CD14-positive monocyte (primary cell): Measurements from ENCODE around the gene WNT5A. TPM values are rescaled to one million over a fixed set of nuclear protein-coding genes. Genes with fewer than 3 reads are reported as not detected.

Experiments used
- DNase-seq, 3 donors: peaks; one replicate each; pipeline ENCODE4 v3.0.0-alpha.2; 2011 to 2022
- H2AFZ ChIP-seq: 2 replicates; pipeline ENCODE4 v1.6.0; 2012; ENCODE audit warnings: mild to moderate bottlenecking, low read depth, low read length, inconsistent platforms; ENCODE audit not compliant: insufficient read depth, poor library complexity, severe bottlenecking
- H3K27ac ChIP-seq, 2 donors: 1 replicate in 1 of 2; 2 replicates in 1 of 2; pipeline ENCODE4 v1.5.1; 2012 to 2013; ENCODE audit warnings: low read length in 2 of 2, control low read depth in 1 of 2, inconsistent platforms in 1 of 2, low read depth in 1 of 2, mild to moderate bottlenecking in 1 of 2
- H3K27me3 ChIP-seq, 2 donors: one replicate each; pipeline versions ENCODE4 v1.6.0 to v1.6.1; 2011 to 2013; ENCODE audit warnings: low read length in 2 of 2; ENCODE audit not compliant: control insufficient read depth in 2 of 2, insufficient read depth in 2 of 2
- H3K36me3 ChIP-seq, 2 donors: replicated peaks in 1 of 2; 1 replicate in 1 of 2; 2 replicates in 1 of 2; pipeline versions ENCODE4 v1.5.1 to v1.6.1; 2012 to 2013; ENCODE audit warnings: low read length in 2 of 2, control low read depth in 1 of 2, inconsistent platforms in 1 of 2, mild to moderate bottlenecking in 1 of 2; ENCODE audit not compliant: insufficient read depth in 2 of 2, control insufficient read depth in 1 of 2
- H3K4me1 ChIP-seq, 2 donors: 1 replicate in 1 of 2; 2 replicates in 1 of 2; pipeline versions ENCODE4 v1.5.1 to v1.6.1; 2012 to 2013; ENCODE audit warnings: low read length in 2 of 2, control low read depth in 1 of 2, inconsistent platforms in 1 of 2, mild to moderate bottlenecking in 1 of 2, moderate library complexity in 1 of 2; ENCODE audit not compliant: insufficient read depth in 2 of 2, control insufficient read depth in 1 of 2
- H3K4me2 ChIP-seq: replicated peaks from 2 replicates; pipeline ENCODE3; 2012; ENCODE audit warnings: low read length, moderate library complexity, mild to moderate bottlenecking; ENCODE audit not compliant: poor library complexity, severe bottlenecking; ENCODE audit errors: extremely low read depth
- H3K4me3 ChIP-seq, 3 experiments: fragments of 200-600 bp in 1 of 3; sonication (generic) in 1 of 3; replicated peaks in 1 of 3; 1 replicate in 2 of 3; 2 replicates in 1 of 3; pipeline ENCODE4 v1.5.1; 2011 to 2013; ENCODE audit warnings: low read length in 3 of 3, mild to moderate bottlenecking in 3 of 3, control low read depth in 2 of 3, low read depth in 2 of 3, inconsistent platforms in 1 of 3, moderate library complexity in 1 of 3
- H3K79me2 ChIP-seq: 2 replicates; pipeline ENCODE4 v1.6.0; 2012; ENCODE audit warnings: mild to moderate bottlenecking, control low read depth, inconsistent platforms, low read length, moderate library complexity; ENCODE audit not compliant: insufficient read depth
- H3K9ac ChIP-seq: 2 replicates; pipeline ENCODE4 v1.6.0; 2017; ENCODE audit warnings: low read length, mild to moderate bottlenecking; ENCODE audit not compliant: insufficient read depth, poor library complexity, severe bottlenecking
- H3K9me3 ChIP-seq, 2 donors: replicated peaks in 1 of 2; 1 replicate in 1 of 2; 2 replicates in 1 of 2; pipeline versions ENCODE4 v1.5.1 to v1.6.1; 2012 to 2013; ENCODE audit warnings: low read length in 2 of 2, control low read depth in 1 of 2; ENCODE audit not compliant: control insufficient read depth in 1 of 2, insufficient read depth in 1 of 2
- H4K20me1 ChIP-seq: 2 replicates; pipeline ENCODE4 v1.6.0; 2012; ENCODE audit warnings: mild to moderate bottlenecking, low read length, control low read depth, moderate library complexity; ENCODE audit not compliant: insufficient read depth
- H3K27ac Mint-ChIP-seq, 7 donors: one replicate each; pipeline ENCODE4 v1.8.0; 2020; ENCODE audit warnings: mild to moderate bottlenecking in 7 of 7, mixed read lengths in 7 of 7, moderate library complexity in 6 of 7, inconsistent platforms in 2 of 7
- H3K27me3 Mint-ChIP-seq, 3 donors: one replicate each; pipeline ENCODE4 v1.8.0; 2021 to 2022; ENCODE audit warnings: low read depth in 3 of 3, mild to moderate bottlenecking in 3 of 3, mixed read lengths in 3 of 3, moderate library complexity in 3 of 3, inconsistent platforms in 1 of 3
- H3K36me3 Mint-ChIP-seq, 2 donors: one replicate each; pipeline ENCODE4 v1.8.0; 2020; ENCODE audit warnings: mixed read lengths in 2 of 2, inconsistent platforms in 1 of 2, mild to moderate bottlenecking in 1 of 2
- H3K4me1 Mint-ChIP-seq: one replicate; pipeline ENCODE4 v1.8.0; 2020; ENCODE audit warnings: mild to moderate bottlenecking, mixed read lengths
- H3K4me3 Mint-ChIP-seq, 2 donors: one replicate each; pipeline ENCODE4 v1.8.0; 2020; ENCODE audit warnings: mild to moderate bottlenecking in 2 of 2, mixed read lengths in 2 of 2, moderate library complexity in 1 of 2
- H3K9me3 Mint-ChIP-seq, 7 donors: one replicate each; pipeline ENCODE4 v1.8.0; 2020 to 2022; ENCODE audit warnings: mixed read lengths in 7 of 7, mild to moderate bottlenecking in 6 of 7, moderate library complexity in 6 of 7, inconsistent platforms in 2 of 7
- CTCF ChIP-seq: fragments of 200-600 bp; IDR thresholded peaks from one replicate; pipeline ENCODE4 v1.8.0; 2022; ENCODE audit warnings: antibody characterized with exemption, mild to moderate bottlenecking
- WGBS: methylation state at CpG from one replicate; pipeline ENCODE4 v1.1.5; 2013; ENCODE audit warnings: missing lambda C conversion rate; ENCODE audit not compliant: insufficient coverage; 5-methylcytosine and 5-hydroxymethylcytosine counted together
- intact Hi-C, 2 donors: fragments of 100-400 bp; cut with micrococcal nuclease; formaldehyde crosslinking; loops; one replicate each; pipeline versions ENCODE4 v1.15.0 to v1.15.1; 2023
- polyA plus RNA-seq, 3 donors: library from polyadenylated mRNA; depleted of rRNA in 1 of 3; unstranded in 2 of 3; stranded (reverse) in 1 of 3; fragments of 300-500 nt in 2 of 3; fragments of >200 nt in 1 of 3; fragmentation: Illumina TruSeq in 2 of 3; gene quantifications; 1 replicate in 2 of 3; 2 replicates in 1 of 3; pipeline ENCODE4 v1.2.3, GENCODE V29; 2012 to 2021

The WNT5A gene
- polyA plus RNA-seq, 3 donors = 0.01 to 0.03 TPM; not detected in 1

DNA sequence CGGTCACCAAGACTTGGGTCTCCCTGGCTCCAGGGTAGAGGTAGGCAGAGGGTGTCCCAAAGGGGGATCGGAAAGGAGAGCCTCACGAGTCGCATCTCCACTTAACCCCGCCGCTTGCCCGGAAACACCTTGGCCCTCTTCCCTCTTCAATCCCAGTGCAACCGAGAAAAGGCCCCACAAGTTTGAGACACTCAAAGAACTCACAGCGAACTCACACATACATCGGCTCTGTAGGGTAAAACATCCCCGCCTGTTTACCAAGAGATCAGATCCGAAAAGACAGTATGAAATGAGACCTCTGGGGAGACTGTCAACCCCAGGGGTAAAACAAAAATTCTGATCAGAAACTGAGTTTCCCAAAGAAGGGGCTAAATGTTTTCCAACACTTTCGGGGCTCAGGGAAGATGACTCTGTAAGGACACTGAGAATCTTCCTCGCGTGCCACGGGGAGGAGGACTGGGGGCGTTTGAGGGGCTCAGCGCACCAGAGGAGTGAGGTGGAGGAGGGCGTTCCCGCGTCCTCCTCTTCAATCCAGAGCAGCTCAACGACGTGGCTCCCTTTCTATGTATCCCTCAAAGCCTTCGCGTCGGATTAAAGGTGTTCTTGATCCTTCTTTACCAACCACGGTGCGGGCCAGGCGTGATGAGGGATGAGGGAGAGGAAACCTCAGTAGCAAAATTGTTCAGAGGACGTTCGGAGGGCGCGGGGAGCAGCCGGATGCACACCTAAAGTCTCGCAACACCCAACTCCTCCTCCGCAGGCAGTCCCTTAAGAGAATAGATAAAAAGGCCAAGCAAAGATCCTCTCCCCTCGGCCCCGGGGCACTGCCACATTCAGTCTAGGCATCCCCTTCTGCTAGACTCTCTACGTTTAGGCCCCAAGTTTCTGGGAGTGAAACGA is 3.7 kb downstream of the WNT5A start:
- Histone ChIP-seq H3K9ac (no peak overlapping the region), H2AFZ (no peak overlapping the region), H4K20me1 (no peaks in the 10 kb centered on the region), H3K4me1 (peaks cover 8 to 10% of the 10 kb centered on the region in 2 donors), H3K4me2 (no peak overlapping the region), H3K79me2 (no peaks in the 10 kb centered on the region), H3K4me3 (no peak overlapping the region), H3K27me3 (peaks cover 83 to 95% of the 10 kb centered on the region in 2 donors), H3K36me3 (no peaks in the 10 kb centered on the region), H3K9me3 (peaks cover 0 to 41% of the 10 kb centered on the region in 2 donors), H3K27ac (no peak overlapping the region)
- peaks cover 86 to 93% (median 87%) of the 10 kb centered on the region in 3 donors for H3K27me3 Mint-ChIP-seq
- TF ChIP-seq CTCF = no peak
- H3K4me1 Mint-ChIP-seq = peaks cover 21% of the 10 kb centered on the region
- 11% methylated on average over 13 of the region's 40 CpGs for WGBS
- H3K27ac Mint-ChIP-seq = no peak overlapping the region
- peak overlapping the region in 1 of 2 donors; percentile 79 for H3K4me3 Mint-ChIP-seq
- intact Hi-C loops = loop anchor here in 1 of 2 donors (10.0 kb wide), 1 partner anchor 261 kb away; no protein-coding TSS in a partner anchor
- peaks cover 2 to 7% of the 10 kb centered on the region in 2 donors for H3K36me3 Mint-ChIP-seq
- H3K9me3 Mint-ChIP-seq = peaks cover 0 to 21% (median 10%) of the 10 kb centered on the region in 7 donors
- DNase-seq = no peak

- peaks cover 0 to 18% (median 7%) of the 10 kb centered on the region in 7 donors for H3K9me3 Mint-ChIP-seq
- H3K27ac ChIP-seq = no peak overlapping the region
- no peak overlapping the region for H3K4me2 ChIP-seq
- H2AFZ ChIP-seq = no peak overlapping the region
- no peaks in the 10 kb centered on the region for H3K36me3 ChIP-seq
- no peak for DNase-seq
- no peak for TF ChIP-seq CTCF
- H3K9me3 ChIP-seq = peaks cover 0 to 41% of the 10 kb centered on the region in 2 donors
- WGBS = 5% methylated on average over 32 of the region's 38 CpGs
- no peak overlapping the region for H3K9ac ChIP-seq
- peaks cover 2 to 6% of the 10 kb centered on the region in 2 donors for H3K36me3 Mint-ChIP-seq
- intact Hi-C loops = loop anchor here in 1 of 2 donors (10.0 kb wide), 1 partner anchor 262 kb away; no protein-coding TSS in a partner anchor
- H3K4me1 ChIP-seq = peaks cover 6 to 8% of the 10 kb centered on the region in 2 donors
- no peak overlapping the region for H3K27ac Mint-ChIP-seq
- peaks cover 81 to 94% (median 84%) of the 10 kb centered on the region in 3 donors for H3K27me3 Mint-ChIP-seq
- H3K79me2 ChIP-seq = no peaks in the 10 kb centered on the region
- H3K4me3 Mint-ChIP-seq = peak overlapping the region in 1 of 2 donors; percentile 79
- peaks cover 84 to 96% of the 10 kb centered on the region in 2 donors for H3K27me3 ChIP-seq
- no peaks in the 10 kb centered on the region for H4K20me1 ChIP-seq
- H3K4me3 ChIP-seq = no peak overlapping the region
- peaks cover 16% of the 10 kb centered on the region for H3K4me1 Mint-ChIP-seq
These were observed 4.5 kb downstream of the WNT5A start for GRCh38 chr3:55482496-55483195.
